ENCODE measurements around the gene WT1.

Gene WT1

GRCh38 chr11:32437495-32438345 lies 2.4 kb upstream of the WT1 start:
- H3K27me3 ChIP-seq (ENCODE audit: low read depth, low read length): peaks cover 18% of the 10 kb centered on the region
- no peak overlapping the region for H2AFZ ChIP-seq (ENCODE audit: low read depth, low read length)
- H3K36me3 ChIP-seq (replicated peaks; ENCODE audit: low read depth, low read length): no peaks in the 10 kb centered on the region
- no peak for TF ChIP-seq CTCF (IDR thresholded peaks at IDR 0.05; ENCODE audit: low read depth, low read length)
- TF ChIP-seq EZH2phosphoT487 (IDR thresholded peaks at IDR 0.05; ENCODE audit: low read depth): no peak
- no peaks in the 10 kb centered on the region for H3K79me2 ChIP-seq (ENCODE audit: low read length)
- no peaks in the 10 kb centered on the region for H4K20me1 ChIP-seq (ENCODE audit: insufficient read depth, low read length)
- no peaks in the 10 kb centered on the region for H3K4me1 ChIP-seq (ENCODE audit: low read length)
- H3K9ac ChIP-seq (ENCODE audit: low read length): no peak overlapping the region
- no peak overlapping the region for H3K4me2 ChIP-seq (ENCODE audit: low read length)
- H3K4me3 ChIP-seq (ENCODE audit: low read length): no peak overlapping the region
- H3K9me3 ChIP-seq (ENCODE audit: insufficient read depth, low read length): peaks cover 3% of the 10 kb centered on the region; the same call in 1 of the 2 replicates
- H3K27ac ChIP-seq (ENCODE audit: low read length): no peak overlapping the region

- H3K27me3 ChIP-seq (ENCODE audit: low read depth, low read length): peaks cover 10% of the 10 kb centered on the region; the same call in 1 of the 2 replicates
- H3K4me1 ChIP-seq (ENCODE audit: low read length): no peaks in the 10 kb centered on the region
- no peak overlapping the region for H3K4me2 ChIP-seq (ENCODE audit: low read length)
- H3K36me3 ChIP-seq (replicated peaks; ENCODE audit: low read depth, low read length): no peaks in the 10 kb centered on the region
- no peak overlapping the region for H2AFZ ChIP-seq (ENCODE audit: low read depth, low read length)
- no peaks in the 10 kb centered on the region for H4K20me1 ChIP-seq (ENCODE audit: insufficient read depth, low read length)
- no peak overlapping the region for H3K27ac ChIP-seq (ENCODE audit: low read length)
- no peak overlapping the region for H3K4me3 ChIP-seq (ENCODE audit: low read length)
- no peak overlapping the region for H3K9ac ChIP-seq (ENCODE audit: low read length)
- H3K79me2 ChIP-seq (ENCODE audit: low read length): no peaks in the 10 kb centered on the region
- peaks cover 3% of the 10 kb centered on the region; the same call in 1 of the 2 replicates for H3K9me3 ChIP-seq (ENCODE audit: insufficient read depth, low read length)
- no peak for TF ChIP-seq CTCF (IDR thresholded peaks at IDR 0.05; ENCODE audit: low read depth, low read length)
Measured at GRCh38 chr11:32436751-32437494, 1.6 kb upstream of the WT1 start.

- no peak overlapping the region for H3K27ac ChIP-seq (ENCODE audit: low read length)
- peaks cover 3% of the 10 kb centered on the region; the same call in 1 of the 2 replicates for H3K9me3 ChIP-seq (ENCODE audit: insufficient read depth, low read length)
- H3K9ac ChIP-seq (ENCODE audit: low read length): no peak overlapping the region
- no peaks in the 10 kb centered on the region for H3K36me3 ChIP-seq (replicated peaks; ENCODE audit: low read depth, low read length)
- H3K79me2 ChIP-seq (ENCODE audit: low read length): no peaks in the 10 kb centered on the region
- 0 out of 2 replicates have a peak, but pooled peaks cover 3% of the 10 kb centered on the region for H3K27me3 ChIP-seq (ENCODE audit: low read depth, low read length)
- H2AFZ ChIP-seq (ENCODE audit: low read depth, low read length): no peak overlapping the region
- no peak for TF ChIP-seq CTCF (IDR thresholded peaks at IDR 0.05; ENCODE audit: low read depth, low read length)
- no peak for TF ChIP-seq EZH2phosphoT487 (IDR thresholded peaks at IDR 0.05; ENCODE audit: low read depth)
- no peak overlapping the region for H3K4me2 ChIP-seq (ENCODE audit: low read length)
- no peaks in the 10 kb centered on the region for H3K4me1 ChIP-seq (ENCODE audit: low read length)
- no peaks in the 10 kb centered on the region for H4K20me1 ChIP-seq (ENCODE audit: insufficient read depth, low read length)
- no peak overlapping the region for H3K4me3 ChIP-seq (ENCODE audit: low read length)
Measured at GRCh38 chr11:32435942-32436750, 807 bp upstream of the WT1 start.

Data from OCI-LY3 (cell line).